K562 (cell line): ENCODE results near the gene HLCS. TPM values are rescaled to one million over a fixed set of nuclear protein-coding genes. Genes with fewer than 3 reads are reported as not detected.

Experiments used
- ATAC-seq: fragments of 200-7000 bp; cut with Tn5 transposase; 3 replicates; pipeline ENCODE4 v1.9.1; 2020; ENCODE audit warnings: moderate library complexity
- BruUV-seq: library from RNA; stranded (reverse); fragments of 400-500 nt; replicated peaks from 2 replicates; lab custom pipeline; 2021; lab: Mats Ljungman, UMichigan
- CTCF ChIA-PET: fragments of 300-600 bp; formaldehyde crosslinking; extraction: SDS; loops from one replicate; lab custom pipeline; 2021; ENCODE audit warnings: low intra/inter-chr PET ratio; lab: Yijun Ruan, JAX
- POLR2A ChIA-PET: fragments of 300-600, 350-650 bp; sonication (Branson Sonifier 250); formaldehyde crosslinking; extraction: SDS; loops from one replicate; lab custom pipeline; 2021; ENCODE audit warnings: antibody characterized with exemption, inconsistent platforms; lab: Yijun Ruan, JAX
- DNase-seq, 4 experiments: peaks; one replicate each; pipeline versions ENCODE4 v3.0.0 to v3.0.0-alpha.2; 2011 to 2018; ENCODE audit warnings: low spot score in 3 of 4, mixed read lengths in 3 of 4; ENCODE audit errors: extremely low read depth in 1 of 4
- FAIRE-seq: peaks from 2 replicates; lab custom pipeline; 2011; peaks lifted over from hg19 to GRCh38; lab: Jason Lieb, UNC
- H2AFZ ChIP-seq: 2 replicates; pipeline ENCODE4 v1.6.0; 2011; ENCODE audit warnings: low read depth, low read length, control low read depth, inconsistent platforms
- H3K27ac ChIP-seq: fragments of 200-600 bp; 3 replicates; pipeline ENCODE4 v1.8.0; 2011; ENCODE audit warnings: low read depth, mild to moderate bottlenecking, control low read depth, inconsistent platforms, low read length, moderate library complexity, mixed read lengths; ENCODE audit errors: extremely low read depth
- H3K27me3 ChIP-seq, 2 experiments: fragments of 300-600 bp in 1 of 2; 2 replicates in 1 of 2; 3 replicates in 1 of 2; pipeline versions ENCODE4 v1.6.0 to v1.8.0; 2011; ENCODE audit warnings: inconsistent platforms in 2 of 2, low read length in 2 of 2, mild to moderate bottlenecking in 1 of 2, mixed read lengths in 1 of 2, moderate library complexity in 1 of 2; ENCODE audit not compliant: control insufficient read depth in 2 of 2, insufficient read depth in 2 of 2
- H3K36me3 ChIP-seq: fragments of 300-600 bp; 3 replicates; pipeline ENCODE4 v1.8.0; 2011; ENCODE audit warnings: mild to moderate bottlenecking, low read length, inconsistent platforms; ENCODE audit not compliant: control insufficient read depth, insufficient read depth
- H3K4me1 ChIP-seq, 2 experiments: fragments of 200-600 bp in 1 of 2; replicated peaks in 1 of 2; 2 replicates in 1 of 2; 3 replicates in 1 of 2; pipeline versions ENCODE4 v1.5.1 to v1.8.0; 2011; ENCODE audit warnings: inconsistent platforms in 2 of 2, low read length in 2 of 2, mild to moderate bottlenecking in 1 of 2, mixed read lengths in 1 of 2, moderate library complexity in 1 of 2; ENCODE audit not compliant: control insufficient read depth in 2 of 2, insufficient read depth in 2 of 2
- H3K4me2 ChIP-seq: 2 replicates; pipeline ENCODE4 v1.6.1; 2011; ENCODE audit warnings: low read length, control low read depth, inconsistent platforms, mixed read lengths; ENCODE audit not compliant: insufficient read depth
- H3K4me3 ChIP-seq: fragments of 200-600 bp; sonication (generic), shearing (Covaris generic); 2 replicates; pipeline ENCODE4 v1.5.1; 2016; ENCODE audit warnings: control low read depth, inconsistent platforms
- H3K79me2 ChIP-seq: fragments of 200-600 bp; 3 replicates; pipeline ENCODE4 v1.8.0; 2011; ENCODE audit warnings: low read length, inconsistent platforms; ENCODE audit not compliant: control insufficient read depth, insufficient read depth
- H3K9ac ChIP-seq, 2 experiments: 2 replicates each; pipeline versions ENCODE4 v1.6.0 to v1.6.1; 2011; ENCODE audit warnings: low read depth in 2 of 2, low read length in 2 of 2, control low read depth in 1 of 2, inconsistent platforms in 1 of 2, mild to moderate bottlenecking in 1 of 2, mixed read lengths in 1 of 2; ENCODE audit not compliant: insufficient read depth in 1 of 2
- H3K9me1 ChIP-seq: one replicate; pipeline ENCODE4 v1.6.0; 2011; ENCODE audit warnings: inconsistent platforms, mild to moderate bottlenecking, low read length, moderate library complexity; ENCODE audit not compliant: control insufficient read depth, insufficient read depth
- H3K9me3 ChIP-seq: replicated peaks from 2 replicates; pipeline ENCODE4 v1.5.1; 2011; ENCODE audit warnings: low read depth, low read length, inconsistent platforms; ENCODE audit not compliant: control insufficient read depth, insufficient read depth
- H4K20me1 ChIP-seq: replicated peaks from 2 replicates; pipeline ENCODE4 v1.6.1; 2011; ENCODE audit warnings: low read length, inconsistent platforms, mixed read lengths; ENCODE audit not compliant: control insufficient read depth, insufficient read depth
- FOXP1 ChIP-seq: sonication (generic); formaldehyde crosslinking; IDR thresholded peaks from 2 replicates; pipeline ENCODE4 v1.8.0; 2022; ENCODE audit warnings: mild to moderate bottlenecking, missing genetic modification reagents
- TCF7L2 ChIP-seq: fragments of 150-350 bp; IDR thresholded peaks from 2 replicates; pipeline ENCODE4 v1.6.1; 2016; ENCODE audit warnings: low read depth, mild to moderate bottlenecking, low read length, moderate library complexity
- YY1 ChIP-seq, 3 experiments: IDR thresholded peaks; 2 replicates each; pipeline ENCODE4 v1.6.1; 2011; ENCODE audit warnings: low read length in 2 of 3, mild to moderate bottlenecking in 2 of 3, moderate library complexity in 2 of 3, borderline replicate concordance in 1 of 3, control low read depth in 1 of 3, low read depth in 1 of 3; ENCODE audit not compliant: insufficient read depth in 3 of 3, insufficient replicate concordance in 2 of 3, control insufficient read depth in 1 of 3, insufficient read length in 1 of 3; ENCODE audit errors: extremely low read depth in 1 of 3
- WGBS: fragments of 100-300 bp; shearing (Covaris generic); methylation state at CpG from one replicate; pipeline ENCODE4 v1.1.6; 2016; ENCODE audit warnings: low coverage, mixed read lengths; ENCODE audit not compliant: insufficient coverage; ENCODE audit errors: missing lambda C conversion rate; 5-methylcytosine and 5-hydroxymethylcytosine counted together
- in situ Hi-C: fragments of 300-500 bp; cut with MboI; formaldehyde crosslinking; loops from 4 replicates; pipeline ENCODE4 v1.15.0; 2018; ENCODE audit warnings: inconsistent platforms, mixed read lengths
- intact Hi-C: fragments of 100-400 bp; cut with micrococcal nuclease; formaldehyde crosslinking; loops from 2 replicates; pipeline ENCODE4 v1.14.2; 2022
- polyA plus RNA-seq, 8 experiments: library from polyadenylated mRNA; depleted of rRNA in 4 of 8; stranded (reverse) in 5 of 8; unstranded in 3 of 8; fragments of >200 nt; fragmentation: Nextera tagmentation in 2 of 8; fragmentation: Illumina TruSeq in 1 of 8; extraction: Ambion mirVana in 2 of 8; extraction: Trizol in 1 of 8; gene quantifications; 2 replicates each; pipeline versions ENCODE4 v1.2.1 to v1.2.3, GENCODE V29; 2011 to 2014; ENCODE audit warnings: inconsistent platforms in 1 of 8, missing spikeins in 1 of 8
- total RNA-seq, 7 experiments: library from RNA; depleted of rRNA in 6 of 7; stranded (reverse); fragments of >200 nt in 6 of 7; fragmentation: Illumina TruSeq in 2 of 7; extraction: Trizol in 2 of 7; gene quantifications; 2 replicates each; pipeline versions ENCODE4 v1.2.1 to v1.2.3, GENCODE V29; 2011 to 2021; ENCODE audit warnings: low replicate concordance in 1 of 7
- TF ChIP-seq, protein P1 (sequence below): fragments of 250-450 bp; sonication (Bioruptor Pico); IDR thresholded peaks from 2 replicates; pipeline ENCODE4 v1.8.0; 2021; ENCODE audit warnings: borderline replicate concordance, mild to moderate bottlenecking, moderate library complexity; ENCODE audit not compliant: poor library complexity, severe bottlenecking

The HLCS gene
- total and polyA plus RNA-seq, 9 of the 15 experiments (the other 6 are each of a cell fraction or from before 2014, with no cell fraction given), result 3.0 to 21.5 (median 17.1) TPM

DNA sequence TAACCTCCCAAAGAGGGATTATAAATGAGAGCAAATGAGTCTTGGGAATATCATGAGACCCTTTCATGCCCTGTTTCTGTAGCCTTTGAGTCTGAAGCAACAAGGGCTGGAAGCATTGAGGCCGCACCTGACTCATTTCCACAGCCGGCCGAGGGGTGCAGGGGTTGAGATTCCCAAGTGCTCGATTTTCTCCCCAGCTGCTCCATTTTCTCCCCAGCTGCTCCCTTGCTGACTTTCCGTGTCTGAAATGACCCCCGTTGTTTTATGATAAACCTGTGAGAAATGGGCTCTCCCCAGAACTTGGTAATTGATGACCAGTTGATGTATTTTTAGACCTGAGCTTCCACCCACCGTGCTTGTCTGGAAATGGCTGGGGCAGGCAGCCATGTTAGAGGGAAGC lies 244.7 kb downstream of the HLCS start:
- H3K79me2 ChIP-seq, result no peaks in the 10 kb centered on the region
- no peak overlapping the region for H3K27ac ChIP-seq
- H3K4me3 ChIP-seq, result no peak overlapping the region
- H3K9ac ChIP-seq, result no peak overlapping the region
- in situ Hi-C loops (no loop called here), intact Hi-C loops (no loop called here)
- no peak for DNase-seq
- WGBS, result 3% methylated on average over 7 of the region's 7 CpGs
- 0 out of 2 replicates have a peak overlapping the region, but pooled peaks have one; percentile 16 for H3K4me2 ChIP-seq
- no peak for FAIRE-seq
- no peaks in the 10 kb centered on the region for H4K20me1 ChIP-seq
- H3K27me3 ChIP-seq, result peaks cover 45 to 66% of the 10 kb centered on the region in 2 experiments
- peak overlapping the region; percentile 28; the same call in 1 of the 2 replicates for H2AFZ ChIP-seq
- ChIA-PET POLR2A (interaction anchor here (0.6 to 1.3 kb wide), 4 partner anchors 9 to 40 kb away, joined by 3 to 5 read pairs (median 4); no protein-coding TSS in a partner anchor), CTCF (no interaction called here)
- H3K36me3 ChIP-seq, result no peaks in the 10 kb centered on the region
- BruUV-seq, result no TSS peak
- H3K4me1 ChIP-seq, result peaks cover 5 to 13% of the 10 kb centered on the region in 2 experiments; a peak in 4 of 5 replicates
- no peaks in the 10 kb centered on the region for H3K9me3 ChIP-seq
- TF ChIP-seq YY1 (IDR thresholded peaks at IDR 0.05; ENCODE audit: borderline replicate concordance in 1 of 3, control insufficient read depth in 1 of 3, extremely low read depth in 1 of 3, insufficient read depth in 3 of 3, insufficient read length in 1 of 3, insufficient replicate concordance in 2 of 3, low read depth in 1 of 3, low read length in 2 of 3), result peak in 1 of 3 experiments; percentile 66
- TF ChIP-seq, protein P1, sequence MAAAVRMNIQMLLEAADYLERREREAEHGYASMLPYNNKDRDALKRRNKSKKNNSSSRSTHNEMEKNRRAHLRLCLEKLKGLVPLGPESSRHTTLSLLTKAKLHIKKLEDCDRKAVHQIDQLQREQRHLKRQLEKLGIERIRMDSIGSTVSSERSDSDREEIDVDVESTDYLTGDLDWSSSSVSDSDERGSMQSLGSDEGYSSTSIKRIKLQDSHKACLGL (CRISPR knock-in tag), result no peak
- TF ChIP-seq TCF7L2, result no peak
- TF ChIP-seq FOXP1 (CRISPR knock-in tag), result no peak
- ATAC-seq, result no peak
- H3K9me1 ChIP-seq, result no peaks in the 10 kb centered on the region
